SK-N-SH (cell line): Measurements from ENCODE around the gene INPP5K. TPM values are rescaled to one million over a fixed set of nuclear protein-coding genes. Genes with fewer than 3 reads are reported as not detected.

Experiments used
- CTCF ChIA-PET: fragments of 300-600, 350-600 bp; formaldehyde crosslinking; extraction: SDS; loops from one replicate; lab custom pipeline; 2021; lab: Yijun Ruan, JAX
- POLR2A ChIA-PET: fragments of 350-600 bp; sonication (Branson Sonifier 250); formaldehyde crosslinking; extraction: SDS; loops from one replicate; lab custom pipeline; 2020; ENCODE audit warnings: antibody characterized with exemption, inconsistent platforms; lab: Yijun Ruan, JAX
- DNase-seq: peaks from one replicate; pipeline ENCODE4 v3.0.0; 2012
- H2AFZ ChIP-seq: fragments of 200-600 bp; sonication (generic); 2 replicates; pipeline ENCODE4 v1.8.1; 2016; ENCODE audit warnings: antibody characterized with exemption, mild to moderate bottlenecking, low read depth
- H3F3A ChIP-seq: fragments of 200-600 bp; sonication (generic); replicated peaks from 2 replicates; pipeline ENCODE3; 2016; ENCODE audit warnings: antibody characterized with exemption, mild to moderate bottlenecking; ENCODE audit not compliant: insufficient read depth
- H3K27ac ChIP-seq, 2 experiments: fragments of 200-500 bp in 1 of 2; fragments of 200-600 bp in 1 of 2; sonication (Bioruptor generic) in 1 of 2; sonication (generic), shearing (Covaris generic) in 1 of 2; 2 replicates each; pipeline versions ENCODE4 v1.5.1 to v1.6.1; 2014 to 2016; ENCODE audit warnings: low read depth in 2 of 2, inconsistent platforms in 1 of 2, low read length in 1 of 2, mild to moderate bottlenecking in 1 of 2, mixed read lengths in 1 of 2
- H3K27me3 ChIP-seq: fragments of 200-600 bp; sonication (generic), shearing (Covaris generic); 2 replicates; pipeline ENCODE4 v1.6.1; 2016; ENCODE audit warnings: mixed run types; ENCODE audit not compliant: insufficient read depth
- H3K36me3 ChIP-seq, 2 experiments: fragments of 200-500 bp in 1 of 2; fragments of 200-600 bp in 1 of 2; sonication (Bioruptor generic) in 1 of 2; sonication (generic) in 1 of 2; replicated peaks in 1 of 2; 2 replicates each; pipeline versions ENCODE3 to v1.5.1; 2014 to 2016; ENCODE audit warnings: low read length in 1 of 2, mild to moderate bottlenecking in 1 of 2; ENCODE audit not compliant: insufficient read depth in 2 of 2, control insufficient read depth in 1 of 2
- H3K4me1 ChIP-seq, 2 experiments: fragments of 200-500 bp in 1 of 2; fragments of 200-600 bp in 1 of 2; sonication (Bioruptor generic) in 1 of 2; sonication (generic), shearing (Covaris generic) in 1 of 2; 2 replicates each; pipeline versions ENCODE4 v1.5.1 to v1.6.1; 2014 to 2016; ENCODE audit warnings: low read depth in 1 of 2, low read length in 1 of 2, mixed run types in 1 of 2; ENCODE audit not compliant: insufficient read depth in 2 of 2, control insufficient read depth in 1 of 2
- H3K4me2 ChIP-seq: fragments of 200-600 bp; sonication (generic), shearing (Covaris generic); 2 replicates; pipeline ENCODE4 v1.6.1; 2017; ENCODE audit warnings: mixed run types
- H3K4me3 ChIP-seq, 2 experiments: fragments of 200-500 bp in 1 of 2; fragments of 200-600 bp in 1 of 2; sonication (Bioruptor generic) in 1 of 2; sonication (generic), shearing (Covaris generic) in 1 of 2; 2 replicates each; pipeline versions ENCODE4 v1.5.1 to v1.8.1; 2014 to 2016; ENCODE audit warnings: low read depth in 2 of 2, inconsistent platforms in 1 of 2, low read length in 1 of 2, mild to moderate bottlenecking in 1 of 2, mixed read lengths in 1 of 2, moderate library complexity in 1 of 2
- H3K79me2 ChIP-seq: fragments of 200-600 bp; sonication (generic); 2 replicates; pipeline ENCODE4 v1.8.1; 2017; ENCODE audit warnings: mild to moderate bottlenecking; ENCODE audit not compliant: insufficient read depth
- H3K9ac ChIP-seq: fragments of 200-600 bp; sonication (generic); 2 replicates; pipeline ENCODE4 v1.6.1; 2017; ENCODE audit warnings: mixed run types
- H3K9me2 ChIP-seq: fragments of 200-600 bp; sonication (generic); 2 replicates; pipeline ENCODE4 v1.6.1; 2017; ENCODE audit warnings: mixed run types
- H3K9me3 ChIP-seq: fragments of 200-600 bp; sonication (generic); 2 replicates; pipeline ENCODE4 v1.6.1; 2017; ENCODE audit warnings: mixed run types, mild to moderate bottlenecking, moderate library complexity
- H4K20me1 ChIP-seq: fragments of 200-600 bp; sonication (generic); 2 replicates; pipeline ENCODE4 v1.6.1; 2017; ENCODE audit warnings: mild to moderate bottlenecking, mixed run types; ENCODE audit not compliant: insufficient read depth
- CHD2 ChIP-seq: fragments of 150-350 bp; IDR thresholded peaks from 2 replicates; pipeline ENCODE4 v1.6.1; 2018; ENCODE audit warnings: low read length; ENCODE audit not compliant: partially characterized antibody
- ELF1 ChIP-seq: IDR thresholded peaks from 2 replicates; pipeline ENCODE4 v1.4.0; 2012
- EP300 ChIP-seq, 2 experiments: IDR thresholded peaks; 2 replicates each; pipeline versions ENCODE4 v1.4.0 to v1.6.1; 2012; ENCODE audit warnings: borderline replicate concordance in 1 of 2, low read depth in 1 of 2, low read length in 1 of 2
- EZH2phosphoT487 ChIP-seq: fragments of 200-600 bp; sonication (generic); IDR thresholded peaks from 2 replicates; pipeline ENCODE4 v1.6.1; 2017; ENCODE audit warnings: low read depth, mixed run types, mild to moderate bottlenecking, antibody characterized with exemption, moderate library complexity, borderline replicate concordance
- FOXJ3 ChIP-seq: sonication (generic); formaldehyde crosslinking; IDR thresholded peaks from 2 replicates; pipeline ENCODE4 v1.5.1; 2020; ENCODE audit warnings: mild to moderate bottlenecking, missing genetic modification reagents
- FOXM1 ChIP-seq: IDR thresholded peaks from 2 replicates; pipeline ENCODE4 v1.4.0; 2012; ENCODE audit warnings: low read depth, mild to moderate bottlenecking
- GABPA ChIP-seq: IDR thresholded peaks from 2 replicates; pipeline ENCODE4 v1.4.0; 2012; ENCODE audit warnings: low read depth, mild to moderate bottlenecking
- GATA2 ChIP-seq: sonication (generic); formaldehyde crosslinking; IDR thresholded peaks from 2 replicates; pipeline ENCODE4 v1.5.0; 2020; ENCODE audit warnings: mild to moderate bottlenecking, missing genetic modification reagents
- MEF2A ChIP-seq: IDR thresholded peaks from 2 replicates; pipeline ENCODE4 v1.4.0; 2012; ENCODE audit warnings: low read depth, borderline replicate concordance
- NFIC ChIP-seq: IDR thresholded peaks from 2 replicates; pipeline ENCODE4 v1.4.0; 2012; ENCODE audit warnings: borderline replicate concordance
- RAD21 ChIP-seq: IDR thresholded peaks from 2 replicates; pipeline ENCODE4 v1.6.1; 2012; ENCODE audit warnings: mild to moderate bottlenecking, low read length
- RCOR1 ChIP-seq: fragments of 150-350 bp; IDR thresholded peaks from 2 replicates; pipeline ENCODE4 v1.6.1; 2017; ENCODE audit warnings: antibody characterized with exemption, low read length
- SMC3 ChIP-seq: IDR thresholded peaks from 2 replicates; pipeline ENCODE4 v1.6.1; 2012; ENCODE audit warnings: low read depth, low read length, improper control_type of control experiment
- TAF1 ChIP-seq: IDR thresholded peaks from 2 replicates; pipeline ENCODE4 v1.6.1; 2012; ENCODE audit warnings: low read depth, mild to moderate bottlenecking, low read length, moderate library complexity, borderline replicate concordance
- TCF12 ChIP-seq: IDR thresholded peaks from 2 replicates; pipeline ENCODE4 v1.4.0; 2012
- whole genome bisulfite sequencing: methylation state at CpG from one replicate; pipeline ENCODE4 v1.1.6; 2017; ENCODE audit warnings: low lambda C conversion rate; 5-methylcytosine and 5-hydroxymethylcytosine counted together
- polyA plus RNA-seq, 3 experiments: library from polyadenylated mRNA; depleted of rRNA; stranded (reverse); fragments of >200 nt; gene quantifications; 2 replicates each; pipeline ENCODE4 v1.2.3, GENCODE V29; 2012
- TF ChIP-seq, protein P1 (sequence below): IDR thresholded peaks from 2 replicates; pipeline ENCODE4 v1.6.1; 2012; ENCODE audit warnings: mild to moderate bottlenecking, low read depth, low read length, moderate library complexity
- TF ChIP-seq, protein P2 (sequence below): fragments of 150-350 bp; IDR thresholded peaks from 2 replicates; pipeline ENCODE4 v1.6.1; 2017; ENCODE audit warnings: antibody characterized with exemption, low read length, low read depth, borderline replicate concordance
- TF ChIP-seq, protein P3 (sequence below): IDR thresholded peaks from 2 replicates; pipeline ENCODE4 v1.4.0; 2012; ENCODE audit warnings: low read depth, borderline replicate concordance
- TF ChIP-seq, protein P4 (sequence below): IDR thresholded peaks from 2 replicates; pipeline ENCODE4; 2012

Gene INPP5K
- polyA plus RNA-seq, 1 of the 3 experiments (the other 2 are of a cell fraction): 26.2 TPM

DNA sequence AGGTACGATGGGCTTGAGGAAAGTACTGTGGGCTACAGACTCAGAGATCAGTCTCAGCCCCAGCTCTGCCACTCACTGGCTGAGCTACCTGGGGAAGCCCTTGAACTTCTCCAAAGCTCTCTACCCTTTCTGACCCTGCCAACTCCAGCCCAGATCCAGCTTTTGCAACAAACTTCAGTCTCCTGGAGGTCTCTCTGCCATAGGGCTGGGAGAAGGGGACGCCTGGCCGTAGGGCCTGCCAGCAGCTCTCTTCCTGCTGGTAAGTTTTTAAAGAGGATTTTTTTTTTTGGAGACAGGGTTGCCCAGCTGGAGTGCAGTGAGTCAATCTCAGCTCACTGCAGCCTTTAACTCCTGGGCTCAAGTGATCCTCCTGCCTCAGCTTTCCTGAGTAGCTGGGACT lies 11.5 kb downstream of the INPP5K start:
- no peaks in the 10 kb centered on the region for H3K79me2 ChIP-seq
- ChIA-PET CTCF (interaction anchor here (2.4 kb wide), 1 partner anchor 11 kb away, joined by 11 read pairs; the partner anchor contains the start of gene INPP5K), POLR2A (interaction anchor here (1.0 kb wide), 1 partner anchor 12 kb away, joined by 3 read pairs; the partner anchor contains the start of gene MYO1C)
- no peaks in the 10 kb centered on the region for H4K20me1 ChIP-seq
- WGBS: 92% methylated on average over 2 of the region's 3 CpGs
- H3K9me2 ChIP-seq: no peaks in the 10 kb centered on the region
- no peak overlapping the region for H3K4me2 ChIP-seq
- H3K27ac ChIP-seq: no peak overlapping the region
- H3K36me3 ChIP-seq: peaks cover 4 to 21% of the 10 kb centered on the region in 2 experiments
- H3K9ac ChIP-seq: no peak overlapping the region
- H3K4me1 ChIP-seq: no peaks in the 10 kb centered on the region
- no peak for DNase-seq
- no peaks in the 10 kb centered on the region for H3K9me3 ChIP-seq
- H2AFZ ChIP-seq: no peak overlapping the region
- no peaks in the 10 kb centered on the region for H3F3A ChIP-seq
- TF ChIP-seq RAD21 (no peak), FOXJ3 (no peak), MEF2A (no peak), CHD2 (no peak), SMC3 (no peak), ELF1 (no peak), TAF1 (no peak)
- TF ChIP-seq, protein P1, sequence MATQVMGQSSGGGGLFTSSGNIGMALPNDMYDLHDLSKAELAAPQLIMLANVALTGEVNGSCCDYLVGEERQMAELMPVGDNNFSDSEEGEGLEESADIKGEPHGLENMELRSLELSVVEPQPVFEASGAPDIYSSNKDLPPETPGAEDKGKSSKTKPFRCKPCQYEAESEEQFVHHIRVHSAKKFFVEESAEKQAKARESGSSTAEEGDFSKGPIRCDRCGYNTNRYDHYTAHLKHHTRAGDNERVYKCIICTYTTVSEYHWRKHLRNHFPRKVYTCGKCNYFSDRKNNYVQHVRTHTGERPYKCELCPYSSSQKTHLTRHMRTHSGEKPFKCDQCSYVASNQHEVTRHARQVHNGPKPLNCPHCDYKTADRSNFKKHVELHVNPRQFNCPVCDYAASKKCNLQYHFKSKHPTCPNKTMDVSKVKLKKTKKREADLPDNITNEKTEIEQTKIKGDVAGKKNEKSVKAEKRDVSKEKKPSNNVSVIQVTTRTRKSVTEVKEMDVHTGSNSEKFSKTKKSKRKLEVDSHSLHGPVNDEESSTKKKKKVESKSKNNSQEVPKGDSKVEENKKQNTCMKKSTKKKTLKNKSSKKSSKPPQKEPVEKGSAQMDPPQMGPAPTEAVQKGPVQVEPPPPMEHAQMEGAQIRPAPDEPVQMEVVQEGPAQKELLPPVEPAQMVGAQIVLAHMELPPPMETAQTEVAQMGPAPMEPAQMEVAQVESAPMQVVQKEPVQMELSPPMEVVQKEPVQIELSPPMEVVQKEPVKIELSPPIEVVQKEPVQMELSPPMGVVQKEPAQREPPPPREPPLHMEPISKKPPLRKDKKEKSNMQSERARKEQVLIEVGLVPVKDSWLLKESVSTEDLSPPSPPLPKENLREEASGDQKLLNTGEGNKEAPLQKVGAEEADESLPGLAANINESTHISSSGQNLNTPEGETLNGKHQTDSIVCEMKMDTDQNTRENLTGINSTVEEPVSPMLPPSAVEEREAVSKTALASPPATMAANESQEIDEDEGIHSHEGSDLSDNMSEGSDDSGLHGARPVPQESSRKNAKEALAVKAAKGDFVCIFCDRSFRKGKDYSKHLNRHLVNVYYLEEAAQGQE: no peak
- TF ChIP-seq, protein P2, sequence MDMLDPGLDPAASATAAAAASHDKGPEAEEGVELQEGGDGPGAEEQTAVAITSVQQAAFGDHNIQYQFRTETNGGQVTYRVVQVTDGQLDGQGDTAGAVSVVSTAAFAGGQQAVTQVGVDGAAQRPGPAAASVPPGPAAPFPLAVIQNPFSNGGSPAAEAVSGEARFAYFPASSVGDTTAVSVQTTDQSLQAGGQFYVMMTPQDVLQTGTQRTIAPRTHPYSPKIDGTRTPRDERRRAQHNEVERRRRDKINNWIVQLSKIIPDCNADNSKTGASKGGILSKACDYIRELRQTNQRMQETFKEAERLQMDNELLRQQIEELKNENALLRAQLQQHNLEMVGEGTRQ: no peak
- TF ChIP-seq, protein P3, sequence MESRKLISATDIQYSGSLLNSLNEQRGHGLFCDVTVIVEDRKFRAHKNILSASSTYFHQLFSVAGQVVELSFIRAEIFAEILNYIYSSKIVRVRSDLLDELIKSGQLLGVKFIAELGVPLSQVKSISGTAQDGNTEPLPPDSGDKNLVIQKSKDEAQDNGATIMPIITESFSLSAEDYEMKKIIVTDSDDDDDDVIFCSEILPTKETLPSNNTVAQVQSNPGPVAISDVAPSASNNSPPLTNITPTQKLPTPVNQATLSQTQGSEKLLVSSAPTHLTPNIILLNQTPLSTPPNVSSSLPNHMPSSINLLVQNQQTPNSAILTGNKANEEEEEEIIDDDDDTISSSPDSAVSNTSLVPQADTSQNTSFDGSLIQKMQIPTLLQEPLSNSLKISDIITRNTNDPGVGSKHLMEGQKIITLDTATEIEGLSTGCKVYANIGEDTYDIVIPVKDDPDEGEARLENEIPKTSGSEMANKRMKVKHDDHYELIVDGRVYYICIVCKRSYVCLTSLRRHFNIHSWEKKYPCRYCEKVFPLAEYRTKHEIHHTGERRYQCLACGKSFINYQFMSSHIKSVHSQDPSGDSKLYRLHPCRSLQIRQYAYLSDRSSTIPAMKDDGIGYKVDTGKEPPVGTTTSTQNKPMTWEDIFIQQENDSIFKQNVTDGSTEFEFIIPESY: no peak
- no peaks in the 10 kb centered on the region for H3K27me3 ChIP-seq
- H3K4me3 ChIP-seq: no peak overlapping the region

DNA sequence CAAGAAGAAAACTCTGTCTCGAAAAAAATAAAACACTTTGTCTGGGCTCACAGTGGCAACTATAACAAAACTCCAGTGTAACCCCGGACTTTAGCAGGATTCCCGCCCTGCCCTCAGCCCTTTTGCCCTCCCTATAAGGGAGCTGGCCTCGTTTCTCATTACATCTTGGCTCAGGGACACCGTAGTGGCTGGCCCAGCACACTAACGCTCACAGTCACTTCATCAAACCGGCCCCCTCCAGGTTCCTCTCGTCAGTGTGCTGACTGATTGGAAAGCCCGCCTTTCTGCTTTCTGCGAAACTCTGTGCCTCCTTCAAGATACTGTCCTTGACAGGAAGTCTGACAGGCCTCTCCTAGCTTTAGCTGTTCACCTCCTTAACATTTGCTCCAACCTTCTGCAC lies 12.7 kb downstream of the INPP5K start:
- no peaks in the 10 kb centered on the region for H3K9me3 ChIP-seq
- no peak overlapping the region for H3K4me3 ChIP-seq
- H3K9me2 ChIP-seq: no peaks in the 10 kb centered on the region
- ChIA-PET CTCF (interaction anchor here (1.1 kb wide), 1 partner anchor 12 kb away, joined by 4 read pairs; no protein-coding TSS in a partner anchor), POLR2A (no interaction called here)
- H3K79me2 ChIP-seq: no peaks in the 10 kb centered on the region
- H3K4me2 ChIP-seq: no peak overlapping the region
- DNase-seq: no peak
- peaks cover 6% of the 10 kb centered on the region for H3F3A ChIP-seq
- H4K20me1 ChIP-seq: no peaks in the 10 kb centered on the region
- no peak overlapping the region for H2AFZ ChIP-seq
- H3K9ac ChIP-seq: no peak overlapping the region
- peaks cover 0 to 13% of the 10 kb centered on the region in 2 experiments for H3K36me3 ChIP-seq
- no peak overlapping the region for H3K27ac ChIP-seq
- 96% methylated on average over 10 of the region's 10 CpGs for WGBS
- no peaks in the 10 kb centered on the region for H3K27me3 ChIP-seq
- H3K4me1 ChIP-seq: no peaks in the 10 kb centered on the region
- no peak for TF ChIP-seq GATA2
- TF ChIP-seq TCF12: no peak
- no peak for TF ChIP-seq RAD21
- no peak for TF ChIP-seq FOXM1
- TF ChIP-seq RCOR1: no peak
- no peak for TF ChIP-seq MEF2A
- TF ChIP-seq GABPA: no peak
- no peak for TF ChIP-seq EZH2phosphoT487
- TF ChIP-seq, protein P4, sequence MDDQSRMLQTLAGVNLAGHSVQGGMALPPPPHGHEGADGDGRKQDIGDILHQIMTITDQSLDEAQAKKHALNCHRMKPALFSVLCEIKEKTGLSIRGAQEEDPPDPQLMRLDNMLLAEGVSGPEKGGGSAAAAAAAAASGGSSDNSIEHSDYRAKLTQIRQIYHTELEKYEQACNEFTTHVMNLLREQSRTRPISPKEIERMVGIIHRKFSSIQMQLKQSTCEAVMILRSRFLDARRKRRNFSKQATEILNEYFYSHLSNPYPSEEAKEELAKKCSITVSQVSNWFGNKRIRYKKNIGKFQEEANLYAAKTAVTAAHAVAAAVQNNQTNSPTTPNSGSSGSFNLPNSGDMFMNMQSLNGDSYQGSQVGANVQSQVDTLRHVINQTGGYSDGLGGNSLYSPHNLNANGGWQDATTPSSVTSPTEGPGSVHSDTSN: no peak
- no peak for TF ChIP-seq CHD2
- no peak for TF ChIP-seq NFIC
- TF ChIP-seq EP300 (IDR thresholded peaks at IDR 0.05; ENCODE audit: borderline replicate concordance in 1 of 2, low read depth in 1 of 2, low read length in 1 of 2): no peak
